Neural cell (in vitro differentiated cells): ENCODE results near the gene MYO19. TPM values are rescaled to one million over a fixed set of nuclear protein-coding genes. Genes with fewer than 3 reads are reported as not detected.
"Not testable (repeated sequence)": the region's sequence is repeated elsewhere in the genome, so short reads cannot be mapped to it uniquely, and the experiment has no call there.

Experiments
- H2AFZ ChIP-seq: fragments of 200-600, 300-800 bp; sonication (generic), shearing (Covaris generic); 2 replicates; pipeline ENCODE4 v1.6.0; 2014; ENCODE audit warnings: low read depth, mild to moderate bottlenecking, antibody characterized with exemption, low read length, moderate library complexity
- H3F3A ChIP-seq: fragments of 200-600 bp; shearing (Covaris generic); 2 replicates; pipeline ENCODE4 v1.6.1; 2016; ENCODE audit warnings: mild to moderate bottlenecking, moderate library complexity, mixed read lengths, antibody characterized with exemption, low read length; ENCODE audit not compliant: insufficient read depth, poor library complexity, severe bottlenecking
- H3K27ac ChIP-seq: fragments of 200-600, 300-800 bp; sonication (generic), shearing (Covaris generic); 2 replicates; pipeline ENCODE4 v1.5.1; 2014; ENCODE audit warnings: mild to moderate bottlenecking, low read length, moderate library complexity
- H3K27me3 ChIP-seq: fragments of 300-800, 200-600 bp; sonication (generic), shearing (Covaris generic); 2 replicates; pipeline ENCODE4 v1.6.0; 2014; ENCODE audit warnings: mild to moderate bottlenecking, low read depth, low read length, moderate library complexity; ENCODE audit not compliant: insufficient read depth
- H3K36me3 ChIP-seq: fragments of 300-800, 200-600 bp; sonication (generic), shearing (Covaris generic); 2 replicates; pipeline ENCODE4 v1.5.1; 2014; ENCODE audit warnings: mild to moderate bottlenecking, antibody characterized with exemption, low read length, moderate library complexity; ENCODE audit not compliant: insufficient read depth
- H3K4me2 ChIP-seq: fragments of 300-800, 200-600 bp; sonication (generic), shearing (Covaris generic); 2 replicates; pipeline ENCODE4 v1.6.0; 2014; ENCODE audit warnings: mild to moderate bottlenecking, low read length
- H3K4me3 ChIP-seq: fragments of 300-800, 200-600 bp; sonication (generic), shearing (Covaris generic); 2 replicates; pipeline ENCODE4 v1.5.1; 2014; ENCODE audit warnings: mild to moderate bottlenecking, low read length, moderate library complexity
- H3K79me2 ChIP-seq: fragments of 200-600 bp; shearing (Covaris generic); replicated peaks from 2 replicates; pipeline ENCODE4 v1.6.0; 2014; ENCODE audit warnings: mild to moderate bottlenecking, low read length, moderate library complexity; ENCODE audit not compliant: insufficient read depth
- H3K9ac ChIP-seq: fragments of 300-800, 200-600 bp; sonication (generic), shearing (Covaris generic); 2 replicates; pipeline ENCODE4 v1.6.1; 2016; ENCODE audit warnings: mild to moderate bottlenecking, low read length, mixed read lengths
- H3K9me2 ChIP-seq: fragments of 200-600 bp; shearing (Covaris generic); 2 replicates; pipeline ENCODE4 v1.6.1; 2016; ENCODE audit warnings: mild to moderate bottlenecking, low read length, mixed read lengths; ENCODE audit not compliant: insufficient read depth
- H3K9me3 ChIP-seq: fragments of 200-600, 300-800 bp; sonication (generic), shearing (Covaris generic); 2 replicates; pipeline ENCODE4 v1.6.1; 2016; ENCODE audit warnings: mild to moderate bottlenecking, mixed run types, low read length, moderate library complexity, mixed read lengths
- H4K20me1 ChIP-seq: fragments of 200-600 bp; shearing (Covaris generic); 2 replicates; pipeline ENCODE4 v1.6.1; 2016; ENCODE audit warnings: mild to moderate bottlenecking, mixed run types; ENCODE audit not compliant: insufficient read depth
- EP300 ChIP-seq: fragments of 450-650 bp; conservative IDR thresholded peaks from 2 replicates; pipeline ENCODE4 v1.6.1; 2014; ENCODE audit warnings: antibody characterized with exemption, mild to moderate bottlenecking, moderate library complexity; ENCODE audit not compliant: poor library complexity, severe bottlenecking
- EZH2 ChIP-seq: fragments of 200-600, 300-800 bp; shearing (Covaris generic), sonication (generic); IDR thresholded peaks from 2 replicates; pipeline ENCODE4 v1.6.1; 2014; ENCODE audit warnings: antibody characterized with exemption, low read length, borderline replicate concordance, mild to moderate bottlenecking; ENCODE audit not compliant: insufficient read depth, poor library complexity, severe bottlenecking
- MXI1 ChIP-seq: fragments of 450-650 bp; conservative IDR thresholded peaks from 2 replicates; pipeline ENCODE4 v1.6.1; 2014; ENCODE audit warnings: antibody characterized with exemption, mild to moderate bottlenecking; ENCODE audit not compliant: poor library complexity, severe bottlenecking
- POLR2AphosphoS5 ChIP-seq: IDR thresholded peaks from 2 replicates; pipeline ENCODE4 v1.6.1; 2012
- RAD21 ChIP-seq: fragments of 450-650 bp; conservative IDR thresholded peaks from 2 replicates; pipeline ENCODE4 v1.6.1; 2014; ENCODE audit warnings: antibody characterized with exemption, mild to moderate bottlenecking, moderate library complexity
- SMC3 ChIP-seq: fragments of 450-650 bp; conservative IDR thresholded peaks from 2 replicates; pipeline ENCODE4 v1.6.1; 2014; ENCODE audit warnings: antibody characterized with exemption, mild to moderate bottlenecking, moderate library complexity; ENCODE audit not compliant: poor library complexity
- TAF1 ChIP-seq: IDR thresholded peaks from 2 replicates; pipeline ENCODE4 v1.6.1; 2012; ENCODE audit warnings: low read depth
- polyA plus RNA-seq: library from polyadenylated mRNA; depleted of rRNA; stranded (reverse); fragments of >200 nt; gene quantifications from 2 replicates; pipeline ENCODE4 v1.2.3, GENCODE V29; 2014
- TF ChIP-seq, protein P1 (sequence below): IDR thresholded peaks from 2 replicates; pipeline ENCODE4 v1.6.1; 2012; ENCODE audit warnings: borderline replicate concordance
- TF ChIP-seq, protein P2 (sequence below): fragments of 450-650 bp; IDR thresholded peaks from 2 replicates; pipeline ENCODE4 v1.5.1; 2014; ENCODE audit warnings: antibody characterized with exemption, mild to moderate bottlenecking, moderate library complexity; ENCODE audit not compliant: poor library complexity, severe bottlenecking

The MYO19 gene
- polyA plus RNA-seq, 1 donor from 2014 or later = 51.5 TPM

- no peak overlapping the region for H3K27ac ChIP-seq
- no peak overlapping the region for H3K4me3 ChIP-seq
- H3K9me2 ChIP-seq = no peaks in the 10 kb centered on the region
- H2AFZ ChIP-seq = no peak overlapping the region
- no peaks in the 10 kb centered on the region for H3F3A ChIP-seq
- no peaks in the 10 kb centered on the region for H3K79me2 ChIP-seq
- H3K9ac ChIP-seq = no peak overlapping the region
- H3K27me3 ChIP-seq = no peaks in the 10 kb centered on the region
- H3K36me3 ChIP-seq = no peaks in the 10 kb centered on the region
- H4K20me1 ChIP-seq = no peaks in the 10 kb centered on the region
- H3K4me2 ChIP-seq = no peak overlapping the region
- no peaks in the 10 kb centered on the region for H3K9me3 ChIP-seq
- TF ChIP-seq SMC3 = no peak
- no peak for TF ChIP-seq POLR2AphosphoS5
- no peak for TF ChIP-seq EP300
These were observed 24.0 kb downstream of the MYO19 start for GRCh38 chr17:36510636-36511035.

DNA sequence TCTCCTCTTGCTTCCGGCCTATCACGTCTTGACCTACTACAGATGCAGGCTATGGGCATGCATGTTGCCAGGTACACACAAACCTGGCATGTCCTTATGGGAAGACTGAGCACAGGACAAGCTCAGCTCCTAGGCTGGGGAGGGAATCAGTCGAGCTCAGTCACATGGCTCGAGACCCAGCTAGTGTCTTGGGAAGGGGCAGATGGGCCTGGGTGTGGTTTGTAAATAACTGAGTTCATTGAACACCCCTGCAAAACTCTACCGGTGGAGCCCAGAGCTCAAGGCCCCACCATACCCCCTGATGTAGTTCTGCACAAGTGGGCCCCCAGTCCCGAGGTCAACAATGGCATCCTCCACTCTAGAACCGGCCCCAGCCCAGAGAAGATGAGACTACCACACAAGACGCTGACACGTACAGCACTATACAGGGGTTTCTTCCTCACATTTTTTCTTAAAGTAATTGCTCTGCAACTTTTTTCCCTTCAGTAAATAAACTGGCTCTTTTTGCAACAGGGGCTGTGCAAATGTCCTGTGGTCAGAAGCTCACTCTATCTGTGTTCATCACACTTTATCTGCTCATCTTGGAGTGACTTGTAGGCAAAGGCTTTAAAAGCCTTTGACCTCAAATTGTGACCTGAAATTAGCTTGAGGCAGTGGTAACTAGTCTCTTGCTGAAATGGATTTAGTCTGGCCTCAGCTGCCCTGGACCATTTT, 25.2 kb downstream of the MYO19 start:
- no peak overlapping the region for H2AFZ ChIP-seq

DNA sequence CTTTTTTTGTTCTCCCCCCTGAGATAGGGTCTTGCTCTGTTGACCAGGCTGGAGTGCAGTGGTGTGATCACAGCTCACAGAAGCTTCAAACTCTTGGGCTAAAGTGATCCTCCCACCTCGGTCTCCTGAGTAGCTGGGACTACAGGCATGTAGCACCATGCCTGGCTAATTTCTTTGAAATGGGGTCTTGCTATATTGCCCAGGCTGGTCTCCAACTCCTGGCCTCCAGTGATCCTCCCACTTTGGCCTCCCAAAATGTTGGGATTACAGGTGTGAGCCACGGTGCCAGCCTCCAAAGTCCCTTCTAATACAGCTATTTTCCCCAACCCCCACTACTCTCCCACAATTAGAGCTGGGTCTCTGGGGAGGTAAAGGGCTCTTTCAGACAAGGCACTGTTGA, 26.2 kb downstream of the MYO19 start:
- not testable (repeated sequence) for H4K20me1 ChIP-seq, H3K27ac ChIP-seq, H3K4me2 ChIP-seq, H3K9me2 ChIP-seq, H3K36me3 ChIP-seq, H3F3A ChIP-seq, H3K79me2 ChIP-seq, H2AFZ ChIP-seq, H3K9me3 ChIP-seq, H3K4me3 ChIP-seq, H3K9ac ChIP-seq, H3K27me3 ChIP-seq

More for the DNA sequence above, 25.2 kb downstream of the MYO19 start:
- H4K20me1 ChIP-seq = no peaks in the 10 kb centered on the region
- H3K4me2 ChIP-seq = no peak overlapping the region
- H3K27ac ChIP-seq = no peak overlapping the region
- no peaks in the 10 kb centered on the region for H3K79me2 ChIP-seq
- H3K9ac ChIP-seq = no peak overlapping the region
- H3K9me2 ChIP-seq = no peaks in the 10 kb centered on the region
- H3K4me3 ChIP-seq = no peak overlapping the region
- no peaks in the 10 kb centered on the region for H3F3A ChIP-seq
- H3K27me3 ChIP-seq = no peaks in the 10 kb centered on the region
- TF ChIP-seq EP300 (no peak), MXI1 (no peak), EZH2 (no peak), TAF1 (no peak), RAD21 (no peak), POLR2AphosphoS5 (no peak), SMC3 (no peak)
- TF ChIP-seq, protein P1, sequence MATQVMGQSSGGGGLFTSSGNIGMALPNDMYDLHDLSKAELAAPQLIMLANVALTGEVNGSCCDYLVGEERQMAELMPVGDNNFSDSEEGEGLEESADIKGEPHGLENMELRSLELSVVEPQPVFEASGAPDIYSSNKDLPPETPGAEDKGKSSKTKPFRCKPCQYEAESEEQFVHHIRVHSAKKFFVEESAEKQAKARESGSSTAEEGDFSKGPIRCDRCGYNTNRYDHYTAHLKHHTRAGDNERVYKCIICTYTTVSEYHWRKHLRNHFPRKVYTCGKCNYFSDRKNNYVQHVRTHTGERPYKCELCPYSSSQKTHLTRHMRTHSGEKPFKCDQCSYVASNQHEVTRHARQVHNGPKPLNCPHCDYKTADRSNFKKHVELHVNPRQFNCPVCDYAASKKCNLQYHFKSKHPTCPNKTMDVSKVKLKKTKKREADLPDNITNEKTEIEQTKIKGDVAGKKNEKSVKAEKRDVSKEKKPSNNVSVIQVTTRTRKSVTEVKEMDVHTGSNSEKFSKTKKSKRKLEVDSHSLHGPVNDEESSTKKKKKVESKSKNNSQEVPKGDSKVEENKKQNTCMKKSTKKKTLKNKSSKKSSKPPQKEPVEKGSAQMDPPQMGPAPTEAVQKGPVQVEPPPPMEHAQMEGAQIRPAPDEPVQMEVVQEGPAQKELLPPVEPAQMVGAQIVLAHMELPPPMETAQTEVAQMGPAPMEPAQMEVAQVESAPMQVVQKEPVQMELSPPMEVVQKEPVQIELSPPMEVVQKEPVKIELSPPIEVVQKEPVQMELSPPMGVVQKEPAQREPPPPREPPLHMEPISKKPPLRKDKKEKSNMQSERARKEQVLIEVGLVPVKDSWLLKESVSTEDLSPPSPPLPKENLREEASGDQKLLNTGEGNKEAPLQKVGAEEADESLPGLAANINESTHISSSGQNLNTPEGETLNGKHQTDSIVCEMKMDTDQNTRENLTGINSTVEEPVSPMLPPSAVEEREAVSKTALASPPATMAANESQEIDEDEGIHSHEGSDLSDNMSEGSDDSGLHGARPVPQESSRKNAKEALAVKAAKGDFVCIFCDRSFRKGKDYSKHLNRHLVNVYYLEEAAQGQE = no peak
- TF ChIP-seq, protein P2, sequence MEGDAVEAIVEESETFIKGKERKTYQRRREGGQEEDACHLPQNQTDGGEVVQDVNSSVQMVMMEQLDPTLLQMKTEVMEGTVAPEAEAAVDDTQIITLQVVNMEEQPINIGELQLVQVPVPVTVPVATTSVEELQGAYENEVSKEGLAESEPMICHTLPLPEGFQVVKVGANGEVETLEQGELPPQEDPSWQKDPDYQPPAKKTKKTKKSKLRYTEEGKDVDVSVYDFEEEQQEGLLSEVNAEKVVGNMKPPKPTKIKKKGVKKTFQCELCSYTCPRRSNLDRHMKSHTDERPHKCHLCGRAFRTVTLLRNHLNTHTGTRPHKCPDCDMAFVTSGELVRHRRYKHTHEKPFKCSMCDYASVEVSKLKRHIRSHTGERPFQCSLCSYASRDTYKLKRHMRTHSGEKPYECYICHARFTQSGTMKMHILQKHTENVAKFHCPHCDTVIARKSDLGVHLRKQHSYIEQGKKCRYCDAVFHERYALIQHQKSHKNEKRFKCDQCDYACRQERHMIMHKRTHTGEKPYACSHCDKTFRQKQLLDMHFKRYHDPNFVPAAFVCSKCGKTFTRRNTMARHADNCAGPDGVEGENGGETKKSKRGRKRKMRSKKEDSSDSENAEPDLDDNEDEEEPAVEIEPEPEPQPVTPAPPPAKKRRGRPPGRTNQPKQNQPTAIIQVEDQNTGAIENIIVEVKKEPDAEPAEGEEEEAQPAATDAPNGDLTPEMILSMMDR = no peak
- H3K9me3 ChIP-seq = no peaks in the 10 kb centered on the region
- no peaks in the 10 kb centered on the region for H3K36me3 ChIP-seq
